ENCODE data around the gene SPEF2.

The SPEF2 gene

GRCh38 chr5:35593338-35593737, 24.3 kb upstream of the SPEF2 start:
- ChIA-PET CTCF (no interaction called here), POLR2A (no interaction called here)
- TF ChIP-seq ZBTB49 (tag by site-specific recombination; IDR thresholded peaks at IDR 0.05; ENCODE audit: low read depth) (no peak), ZNF19 (tag by site-specific recombination; IDR thresholded peaks at IDR 0.05; ENCODE audit: low read depth) (no peak), ZNF140 (tag by site-specific recombination; IDR thresholded peaks at IDR 0.05) (no peak), ZSCAN18 (tag by site-specific recombination; IDR thresholded peaks at IDR 0.05) (no peak), BCL11B (tag by site-specific recombination; IDR thresholded peaks at IDR 0.05; ENCODE audit: low read depth) (no peak), ZNF571 (tag by site-specific recombination; IDR thresholded peaks at IDR 0.05) (no peak), ZNF132 (tag by site-specific recombination; IDR thresholded peaks at IDR 0.05; ENCODE audit: borderline replicate concordance) (no peak), KLF1 (tag by site-specific recombination; IDR thresholded peaks at IDR 0.05) (no peak), ZNF121 (tag by site-specific recombination; IDR thresholded peaks at IDR 0.05) (no peak), ZNF600 (tag by site-specific recombination; IDR thresholded peaks at IDR 0.05) (no peak), ZNF350 (tag by site-specific recombination; IDR thresholded peaks at IDR 0.05) (no peak), EGR2 (tag by site-specific recombination; IDR thresholded peaks at IDR 0.05; ENCODE audit: low read depth) (no peak), ZNF324 (tag by site-specific recombination; IDR thresholded peaks at IDR 0.05) (no peak), ZNF555 (tag by site-specific recombination; conservative IDR thresholded peaks at IDR 0.05) (no peak), TRIM28 (IDR thresholded peaks at IDR 0.05; ENCODE audit: borderline replicate concordance, low read length) (no peak), WT1 (tag by site-specific recombination; IDR thresholded peaks at IDR 0.05) (no peak)
- TF ChIP-seq, protein P1, sequence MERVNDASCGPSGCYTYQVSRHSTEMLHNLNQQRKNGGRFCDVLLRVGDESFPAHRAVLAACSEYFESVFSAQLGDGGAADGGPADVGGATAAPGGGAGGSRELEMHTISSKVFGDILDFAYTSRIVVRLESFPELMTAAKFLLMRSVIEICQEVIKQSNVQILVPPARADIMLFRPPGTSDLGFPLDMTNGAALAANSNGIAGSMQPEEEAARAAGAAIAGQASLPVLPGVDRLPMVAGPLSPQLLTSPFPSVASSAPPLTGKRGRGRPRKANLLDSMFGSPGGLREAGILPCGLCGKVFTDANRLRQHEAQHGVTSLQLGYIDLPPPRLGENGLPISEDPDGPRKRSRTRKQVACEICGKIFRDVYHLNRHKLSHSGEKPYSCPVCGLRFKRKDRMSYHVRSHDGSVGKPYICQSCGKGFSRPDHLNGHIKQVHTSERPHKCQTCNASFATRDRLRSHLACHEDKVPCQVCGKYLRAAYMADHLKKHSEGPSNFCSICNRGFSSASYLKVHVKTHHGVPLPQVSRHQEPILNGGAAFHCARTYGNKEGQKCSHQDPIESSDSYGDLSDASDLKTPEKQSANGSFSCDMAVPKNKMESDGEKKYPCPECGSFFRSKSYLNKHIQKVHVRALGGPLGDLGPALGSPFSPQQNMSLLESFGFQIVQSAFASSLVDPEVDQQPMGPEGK (tag by site-specific recombination; IDR thresholded peaks at IDR 0.05): no peak
- TF ChIP-seq, protein P2, sequence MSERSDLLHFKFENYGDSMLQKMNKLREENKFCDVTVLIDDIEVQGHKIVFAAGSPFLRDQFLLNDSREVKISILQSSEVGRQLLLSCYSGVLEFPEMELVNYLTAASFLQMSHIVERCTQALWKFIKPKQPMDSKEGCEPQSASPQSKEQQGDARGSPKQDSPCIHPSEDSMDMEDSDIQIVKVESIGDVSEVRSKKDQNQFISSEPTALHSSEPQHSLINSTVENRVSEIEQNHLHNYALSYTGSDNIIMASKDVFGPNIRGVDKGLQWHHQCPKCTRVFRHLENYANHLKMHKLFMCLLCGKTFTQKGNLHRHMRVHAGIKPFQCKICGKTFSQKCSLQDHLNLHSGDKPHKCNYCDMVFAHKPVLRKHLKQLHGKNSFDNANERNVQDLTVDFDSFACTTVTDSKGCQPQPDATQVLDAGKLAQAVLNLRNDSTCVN (tag by site-specific recombination; optimal IDR thresholded peaks at IDR 0.05): no peak
- TF ChIP-seq, protein P3, sequence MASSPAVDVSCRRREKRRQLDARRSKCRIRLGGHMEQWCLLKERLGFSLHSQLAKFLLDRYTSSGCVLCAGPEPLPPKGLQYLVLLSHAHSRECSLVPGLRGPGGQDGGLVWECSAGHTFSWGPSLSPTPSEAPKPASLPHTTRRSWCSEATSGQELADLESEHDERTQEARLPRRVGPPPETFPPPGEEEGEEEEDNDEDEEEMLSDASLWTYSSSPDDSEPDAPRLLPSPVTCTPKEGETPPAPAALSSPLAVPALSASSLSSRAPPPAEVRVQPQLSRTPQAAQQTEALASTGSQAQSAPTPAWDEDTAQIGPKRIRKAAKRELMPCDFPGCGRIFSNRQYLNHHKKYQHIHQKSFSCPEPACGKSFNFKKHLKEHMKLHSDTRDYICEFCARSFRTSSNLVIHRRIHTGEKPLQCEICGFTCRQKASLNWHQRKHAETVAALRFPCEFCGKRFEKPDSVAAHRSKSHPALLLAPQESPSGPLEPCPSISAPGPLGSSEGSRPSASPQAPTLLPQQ (tag by site-specific recombination; IDR thresholded peaks at IDR 0.05): no peak
- Histone ChIP-seq H3K27ac (ENCODE audit: extremely low read depth, low read depth, low read length) (no peak overlapping the region), H3K36me3 (ENCODE audit: control insufficient read depth in 2 of 2, insufficient read depth in 1 of 2, low read length in 2 of 2) (no peaks in the 10 kb centered on the region), H3K9me3 (ENCODE audit: control insufficient read depth, insufficient read depth, low read depth, low read length) (no peaks in the 10 kb centered on the region; the same call in 1 of the 2 replicates), H3K4me1 (ENCODE audit: control insufficient read depth, insufficient read depth, low read length) (no peaks in the 10 kb centered on the region), H3K4me3 (ENCODE audit: low read depth, low read length) (no peak overlapping the region)

Data from HEK293 (cell line).